ENCODE measurements around the gene UAP1. TPM values are rescaled to one million over a fixed set of nuclear protein-coding genes. Genes with fewer than 3 reads are reported as not detected.

Gene UAP1
- total RNA-seq: 10 to 100 TPM; 25.3 to 31.0 (median 27.7) TPM

- Mint-ChIP-seq H3K4me1 (ENCODE audit: low read depth) (peaks cover 35% of the 10 kb centered on the region), H3K36me3 (ENCODE audit: insufficient read depth) (peaks cover 1% of the 10 kb centered on the region), H3K27me3 (ENCODE audit: low read depth) (no peaks in the 10 kb centered on the region), H3K4me3 (peak within 1 kb of the TSS; percentile 91), H3K9me3 (no peaks in the 10 kb centered on the region)
- ATAC-seq (peak; percentile 48 to 56), DNase-seq (peak; percentile 14)
These were observed at the start of gene UAP1 for GRCh38 chr1:162561616-162562469. Gene UAP1 (plus strand): TSS chr1:162561722. CDS start chr1:162566069, 4,347 bp downstream.

- Mint-ChIP-seq H3K36me3 (ENCODE audit: insufficient read depth) (peaks cover 50% of the 10 kb centered on the region), H3K9me3 (no peaks in the 10 kb centered on the region), H3K4me1 (ENCODE audit: low read depth) (peaks cover 5% of the 10 kb centered on the region), H3K27me3 (ENCODE audit: low read depth) (no peaks in the 10 kb centered on the region), H3K4me3 (no peak overlapping the region)
- DNase-seq (no peak), ATAC-seq (no peak)
These were observed 34.2 kb upstream of the UAP1 start for GRCh38 chr1:162527314-162527713.

GRCh38 chr1:162530307-162530987, 31.1 kb upstream of the UAP1 start:
- Mint-ChIP-seq H3K9me3 (no peaks in the 10 kb centered on the region), H3K36me3 (ENCODE audit: insufficient read depth) (peaks cover 27% of the 10 kb centered on the region), H3K27me3 (ENCODE audit: low read depth) (no peaks in the 10 kb centered on the region), H3K4me1 (ENCODE audit: low read depth) (peaks cover 4% of the 10 kb centered on the region), H3K4me3 (no peak overlapping the region)
- no peak for ATAC-seq
- DNase-seq: no peak

- peaks cover 4% of the 10 kb centered on the region for H3K4me1 Mint-ChIP-seq (ENCODE audit: low read depth)
- H3K36me3 Mint-ChIP-seq (ENCODE audit: insufficient read depth): peaks cover 25% of the 10 kb centered on the region
- H3K4me3 Mint-ChIP-seq: no peak overlapping the region
- no peaks in the 10 kb centered on the region for H3K27me3 Mint-ChIP-seq (ENCODE audit: low read depth)
- no peak for DNase-seq
- no peak for ATAC-seq
- H3K9me3 Mint-ChIP-seq: no peaks in the 10 kb centered on the region
These were observed 30.6 kb upstream of the UAP1 start for GRCh38 chr1:162530988-162531319.

- H3K27me3 Mint-ChIP-seq (ENCODE audit: low read depth): no peaks in the 10 kb centered on the region
- H3K9me3 Mint-ChIP-seq: no peaks in the 10 kb centered on the region
- no peak overlapping the region for H3K4me3 Mint-ChIP-seq
- H3K4me1 Mint-ChIP-seq (ENCODE audit: low read depth): no peaks in the 10 kb centered on the region
- DNase-seq: no peak
- no peak for ATAC-seq
- H3K36me3 Mint-ChIP-seq (ENCODE audit: insufficient read depth): peaks cover 7% of the 10 kb centered on the region
These were observed 26.0 kb upstream of the UAP1 start for GRCh38 chr1:162535501-162535900.

GRCh38 chr1:162536511-162536910, 25.0 kb upstream of the UAP1 start:
- H3K4me3 Mint-ChIP-seq: no peak overlapping the region
- no peaks in the 10 kb centered on the region for H3K27me3 Mint-ChIP-seq (ENCODE audit: low read depth)
- H3K36me3 Mint-ChIP-seq (ENCODE audit: insufficient read depth): peaks cover 3% of the 10 kb centered on the region
- H3K9me3 Mint-ChIP-seq: no peaks in the 10 kb centered on the region
- DNase-seq (no peak), ATAC-seq (peak in 1 of 2 donors; percentile 48)
- no peaks in the 10 kb centered on the region for H3K4me1 Mint-ChIP-seq (ENCODE audit: low read depth)

- H3K27me3 Mint-ChIP-seq (ENCODE audit: low read depth): no peaks in the 10 kb centered on the region
- H3K4me1 Mint-ChIP-seq (ENCODE audit: low read depth): no peaks in the 10 kb centered on the region
- no peaks in the 10 kb centered on the region for H3K9me3 Mint-ChIP-seq
- H3K4me3 Mint-ChIP-seq: no peak overlapping the region
- ATAC-seq (no peak), DNase-seq (no peak)
- peaks cover 2% of the 10 kb centered on the region for H3K36me3 Mint-ChIP-seq (ENCODE audit: insufficient read depth)
These were observed 24.3 kb upstream of the UAP1 start for GRCh38 chr1:162537216-162537615.

GRCh38 chr1:162538815-162539431, 22.6 kb upstream of the UAP1 start:
- no peaks in the 10 kb centered on the region for H3K4me1 Mint-ChIP-seq (ENCODE audit: low read depth)
- H3K9me3 Mint-ChIP-seq: no peaks in the 10 kb centered on the region
- H3K27me3 Mint-ChIP-seq (ENCODE audit: low read depth): no peaks in the 10 kb centered on the region
- ATAC-seq (peak; percentile 10 to 28), DNase-seq (no peak)
- H3K36me3 Mint-ChIP-seq (ENCODE audit: insufficient read depth): peaks cover 2% of the 10 kb centered on the region
- no peak overlapping the region for H3K4me3 Mint-ChIP-seq

GRCh38 chr1:162541619-162542141, 19.8 kb upstream of the UAP1 start:
- DNase-seq: no peak
- H3K9me3 Mint-ChIP-seq: no peaks in the 10 kb centered on the region
- H3K4me3 Mint-ChIP-seq: no peak overlapping the region
- no peaks in the 10 kb centered on the region for H3K4me1 Mint-ChIP-seq (ENCODE audit: low read depth)
- H3K27me3 Mint-ChIP-seq (ENCODE audit: low read depth): no peaks in the 10 kb centered on the region
- peaks cover 2% of the 10 kb centered on the region for H3K36me3 Mint-ChIP-seq (ENCODE audit: insufficient read depth)
- ATAC-seq: no peak

GRCh38 chr1:162543228-162543627, 18.3 kb upstream of the UAP1 start:
- H3K27me3 Mint-ChIP-seq (ENCODE audit: low read depth): no peaks in the 10 kb centered on the region
- H3K4me1 Mint-ChIP-seq (ENCODE audit: low read depth): no peaks in the 10 kb centered on the region
- DNase-seq: no peak
- H3K36me3 Mint-ChIP-seq (ENCODE audit: insufficient read depth): peaks cover 2% of the 10 kb centered on the region
- no peak for ATAC-seq
- H3K9me3 Mint-ChIP-seq: no peaks in the 10 kb centered on the region
- H3K4me3 Mint-ChIP-seq: no peak overlapping the region

- no peaks in the 10 kb centered on the region for H3K9me3 Mint-ChIP-seq
- ATAC-seq (no peak), DNase-seq (no peak)
- no peaks in the 10 kb centered on the region for H3K27me3 Mint-ChIP-seq (ENCODE audit: low read depth)
- no peaks in the 10 kb centered on the region for H3K36me3 Mint-ChIP-seq (ENCODE audit: insufficient read depth)
- H3K4me3 Mint-ChIP-seq: no peak overlapping the region
- H3K4me1 Mint-ChIP-seq (ENCODE audit: low read depth): no peaks in the 10 kb centered on the region
These were observed 13.4 kb upstream of the UAP1 start for GRCh38 chr1:162548170-162548569.

- H3K36me3 Mint-ChIP-seq (ENCODE audit: insufficient read depth): no peaks in the 10 kb centered on the region
- no peak for DNase-seq
- H3K27me3 Mint-ChIP-seq (ENCODE audit: low read depth): no peaks in the 10 kb centered on the region
- H3K9me3 Mint-ChIP-seq: no peaks in the 10 kb centered on the region
- no peaks in the 10 kb centered on the region for H3K4me1 Mint-ChIP-seq (ENCODE audit: low read depth)
- ATAC-seq: no peak
- H3K4me3 Mint-ChIP-seq: no peak overlapping the region
These were observed 12.5 kb upstream of the UAP1 start for GRCh38 chr1:162549001-162549400.

GRCh38 chr1:162550925-162551324, 10.6 kb upstream of the UAP1 start:
- Mint-ChIP-seq H3K4me1 (ENCODE audit: low read depth) (no peaks in the 10 kb centered on the region), H3K9me3 (no peaks in the 10 kb centered on the region), H3K36me3 (ENCODE audit: insufficient read depth) (no peaks in the 10 kb centered on the region), H3K4me3 (no peak overlapping the region), H3K27me3 (ENCODE audit: low read depth) (no peaks in the 10 kb centered on the region)
- DNase-seq (no peak), ATAC-seq (no peak)

GRCh38 chr1:162551969-162552683, 9.4 kb upstream of the UAP1 start:
- H3K4me3 Mint-ChIP-seq: no peak overlapping the region
- H3K27me3 Mint-ChIP-seq (ENCODE audit: low read depth): peaks cover 2% of the 10 kb centered on the region
- ATAC-seq: no peak
- no peaks in the 10 kb centered on the region for H3K9me3 Mint-ChIP-seq
- no peak for DNase-seq
- H3K36me3 Mint-ChIP-seq (ENCODE audit: insufficient read depth): no peaks in the 10 kb centered on the region
- no peaks in the 10 kb centered on the region for H3K4me1 Mint-ChIP-seq (ENCODE audit: low read depth)

Measured in activated T-cell treated with anti-CD3 and anti-CD28 coated beads, Interleukin-2, amount 50 U/mL, for 4 hours (primary cell).